OCI-LY3 (cell line): ENCODE data around the gene SLC4A8.

ENCODE experiments used
- CTCF ChIP-seq: fragments of 200-600, 300-600 bp; sonication (generic); IDR thresholded peaks from 2 replicates; pipeline ENCODE4 v1.5.1; 2014; ENCODE audit warnings: antibody characterized with exemption, low read length, low read depth
- EZH2phosphoT487 ChIP-seq: fragments of 200-600 bp; shearing (Covaris generic); IDR thresholded peaks from 2 replicates; pipeline ENCODE4 v1.6.1; 2018; ENCODE audit warnings: antibody characterized with exemption, mixed run types, low read depth

- TF ChIP-seq CTCF (no peak), EZH2phosphoT487 (no peak)
These were observed 36.4 kb upstream of the SLC4A8 start for GRCh38 chr12:51388069-51388799.
